Kasumi-1 (cell line): ENCODE results near the gene MSLN.

ENCODE experiments used
- DNase-seq, 2 experiments: peaks; one replicate each; lab custom pipeline; 2025; lab: John Stamatoyannopoulos, UW

The MSLN gene

GRCh38 chr16:776824-777223, 16.3 kb downstream of the MSLN start:
- DNase-seq, result no peak

- no peak for DNase-seq
Observed at GRCh38 chr16:777826-778225, 17.3 kb downstream of the MSLN start.

DNA sequence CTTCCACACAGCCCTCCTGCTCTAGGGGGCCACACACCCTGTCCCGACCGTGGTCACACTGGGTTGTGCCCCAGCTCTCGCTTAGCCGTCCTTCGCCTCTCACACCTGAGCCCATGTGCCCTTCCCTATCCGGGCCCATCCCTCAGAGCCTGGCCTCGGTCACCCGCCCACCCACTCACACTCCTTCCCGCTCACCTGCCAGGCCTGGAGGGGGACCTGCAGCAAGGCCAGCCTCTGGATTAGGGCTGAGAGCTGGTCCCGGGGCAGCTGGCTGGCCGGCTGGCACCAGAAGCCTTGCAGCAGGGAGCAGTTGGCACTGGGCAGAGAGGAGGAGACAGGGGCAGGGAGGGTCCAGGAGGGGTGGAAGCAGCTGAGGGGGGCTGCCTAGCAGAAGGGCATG, 17.9 kb downstream of the MSLN start:
- no peak for DNase-seq

GRCh38 chr16:778909-779527, 18.5 kb downstream of the MSLN start:
- no peak for DNase-seq

GRCh38 chr16:779561-779960, 19.0 kb downstream of the MSLN start:
- no peak for DNase-seq

DNA sequence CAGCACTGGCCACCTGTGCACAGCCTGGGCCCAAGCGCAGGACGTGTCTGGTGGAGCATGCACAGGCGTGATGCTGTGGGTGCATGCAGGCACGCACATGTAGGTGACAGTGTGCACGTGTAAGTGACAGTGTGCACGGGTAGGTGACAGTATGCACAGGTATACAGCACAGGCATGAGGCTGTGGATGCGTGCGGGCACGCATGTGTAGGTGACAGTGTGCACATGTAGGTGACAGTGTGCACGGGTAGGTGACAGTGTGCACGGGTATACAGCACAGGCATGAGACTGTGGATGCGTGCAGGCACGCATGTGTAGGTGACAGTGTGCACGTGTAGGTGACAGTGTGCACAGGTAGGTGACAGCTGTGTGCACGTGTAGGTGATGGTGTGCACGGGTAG, 19.8 kb downstream of the MSLN start:
- no peak for DNase-seq

GRCh38 chr16:781346-782010, 20.9 kb downstream of the MSLN start:
- no peak for DNase-seq

- DNase-seq, result no peak
Observed at GRCh38 chr16:782258-782657, 21.7 kb downstream of the MSLN start.

- no peak for DNase-seq
Observed at GRCh38 chr16:782766-783403, 22.4 kb downstream of the MSLN start.

GRCh38 chr16:783404-784161, 23.0 kb downstream of the MSLN start:
- no peak for DNase-seq

DNA sequence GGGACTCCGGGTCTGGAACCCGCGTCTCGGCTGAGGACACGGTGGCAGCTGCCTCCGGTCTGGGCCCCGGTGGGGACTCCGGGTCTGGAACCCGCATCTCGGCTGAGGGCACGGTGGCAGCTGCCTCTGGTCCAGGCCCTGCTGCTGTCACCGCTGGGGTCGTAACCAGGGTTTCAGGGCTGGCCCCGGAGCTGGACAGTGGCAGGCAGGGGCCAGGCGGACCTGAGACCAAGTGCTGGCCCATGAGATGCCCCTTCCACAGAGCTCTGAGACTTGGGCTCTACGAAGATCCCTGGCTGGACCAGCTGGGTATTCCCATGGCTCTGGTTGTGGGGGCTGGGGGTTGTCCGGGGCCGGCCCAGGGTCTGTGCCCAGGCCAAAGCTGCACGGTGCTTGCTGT, 23.9 kb downstream of the MSLN start:
- no peak for DNase-seq

DNA sequence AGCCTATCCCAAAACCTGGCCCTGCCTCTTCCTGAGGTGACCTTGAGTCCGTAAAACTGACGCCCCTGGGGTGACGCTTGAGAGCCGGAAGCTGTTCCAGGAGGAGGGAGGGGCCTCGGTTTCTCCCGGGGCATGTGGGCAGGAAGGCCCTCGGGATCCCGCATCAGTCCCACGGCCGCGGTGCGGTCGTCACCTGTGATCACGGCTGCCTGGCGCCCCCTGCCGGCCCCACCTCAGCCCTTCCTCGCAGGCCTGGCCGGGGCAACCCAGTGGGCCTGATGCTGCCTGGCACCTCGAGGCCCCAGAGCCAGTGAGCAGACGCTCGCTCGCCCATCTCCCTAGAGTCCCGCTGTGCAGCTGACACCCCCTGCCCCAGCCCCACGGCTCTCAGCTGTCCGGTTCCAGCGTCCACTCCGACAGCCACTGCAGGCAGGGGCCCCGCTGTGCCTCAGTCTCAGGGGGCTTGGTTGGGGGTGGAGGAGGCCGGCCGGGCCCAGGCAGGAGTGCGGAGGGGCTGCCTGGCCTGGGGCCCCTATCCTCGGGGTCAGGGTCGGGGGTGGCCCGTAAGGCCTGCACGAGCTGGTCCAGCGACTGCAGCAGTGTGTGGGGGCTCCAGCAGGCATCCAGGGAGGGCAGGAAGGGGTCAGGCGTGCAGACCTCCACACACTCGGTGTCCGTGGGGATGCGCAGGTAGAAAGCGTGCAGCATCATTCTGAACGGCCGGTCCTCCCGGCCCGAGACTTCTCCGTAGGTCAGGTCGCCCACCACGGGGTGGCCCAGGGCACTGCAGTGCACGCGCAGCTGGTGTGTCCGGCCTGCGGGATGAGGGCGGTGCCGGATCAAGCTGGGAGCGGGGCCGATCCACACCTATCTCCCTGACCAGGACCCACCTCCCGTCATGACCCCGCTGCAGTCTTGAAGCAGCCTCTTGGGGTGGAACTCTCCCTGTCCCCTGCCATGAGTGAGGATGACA, 25.3 kb downstream of the MSLN start:
- no peak for DNase-seq

DNA sequence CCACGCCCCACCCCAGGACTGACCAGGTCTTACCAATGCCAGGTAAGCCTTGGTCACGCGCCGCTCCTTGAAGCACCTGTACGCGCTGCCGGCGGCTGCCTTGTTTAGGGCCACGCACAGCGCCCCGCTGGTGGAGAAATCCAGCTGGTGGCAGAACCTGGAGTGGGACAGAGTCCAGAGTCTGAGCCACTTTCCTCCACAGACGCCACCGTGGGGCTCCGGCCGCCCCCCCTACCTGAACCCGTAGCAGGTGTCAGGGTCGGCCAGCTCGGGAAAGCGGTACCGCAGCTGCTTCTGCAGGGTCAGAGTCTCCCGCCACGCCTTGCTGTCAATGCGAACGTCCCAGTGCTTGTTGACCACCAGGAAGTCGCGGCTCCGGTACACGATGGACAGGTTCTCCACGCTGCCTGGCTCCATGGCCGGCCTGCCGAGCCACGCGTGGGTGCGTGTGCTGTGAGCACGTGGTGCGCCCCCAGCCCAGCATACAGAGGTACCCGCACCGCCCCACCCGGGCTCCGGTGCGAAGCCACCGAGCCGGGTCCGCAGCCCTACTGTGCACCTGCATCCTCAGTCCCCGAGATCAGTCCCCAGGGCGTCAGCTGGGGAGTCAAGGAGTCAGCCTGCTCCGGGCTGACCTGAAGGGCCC, 26.9 kb downstream of the MSLN start:
- DNase-seq, result no peak

GRCh38 chr16:787978-788398, 27.5 kb downstream of the MSLN start, which contains the start of gene RPUSD1:
RPUSD1 (minus strand) TSS chr16:788381; CDS start chr16:787737, 644 bp downstream.
- no peak for DNase-seq

DNA sequence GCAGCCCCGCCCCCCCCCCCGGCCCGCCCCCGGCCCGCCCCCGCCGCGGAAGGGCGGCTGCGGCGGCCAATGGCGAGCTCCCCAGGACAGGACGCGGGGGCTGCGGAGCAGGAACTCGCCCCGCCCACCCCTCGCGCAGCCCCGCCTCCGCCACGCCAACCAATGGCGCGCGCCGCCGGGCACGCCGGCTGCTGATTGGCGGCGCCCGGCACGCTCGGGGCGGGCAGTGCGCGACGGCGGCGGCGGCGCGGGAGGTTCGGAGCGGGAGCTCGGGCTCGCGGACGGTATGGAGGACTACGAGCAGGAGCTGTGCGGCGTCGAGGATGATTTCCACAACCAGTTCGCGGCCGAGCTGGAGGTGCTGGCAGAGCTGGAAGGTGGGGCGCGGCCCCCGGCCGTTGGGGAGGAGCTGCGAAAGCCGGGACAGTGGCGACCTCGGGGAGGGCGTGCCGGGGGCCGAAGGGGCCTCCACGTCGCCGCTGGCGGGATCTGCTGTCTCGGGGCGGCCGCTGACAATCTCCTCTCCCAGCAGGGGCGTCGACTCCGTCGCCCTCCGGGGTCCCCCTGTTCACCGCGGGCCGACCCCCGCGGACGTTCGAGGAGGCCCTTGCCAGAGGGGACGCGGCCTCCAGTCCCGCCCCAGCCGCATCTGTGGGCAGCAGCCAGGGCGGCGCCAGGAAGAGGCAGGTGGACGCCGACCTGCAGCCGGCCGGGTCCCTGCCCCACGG, 28.0 kb downstream of the MSLN start, which contains the start of gene CHTF18:
CHTF18 (plus strand) TSS at position 222 of the 728 bp plus-strand sequence; CDS start at position 287, 65 bp downstream.
- DNase-seq, result peak; percentile 53 to 58

GRCh38 chr16:789191-789850, 28.8 kb downstream of the MSLN start:
- no peak for DNase-seq

- DNase-seq, result no peak
Observed at GRCh38 chr16:790086-790485, 29.6 kb downstream of the MSLN start.

DNA sequence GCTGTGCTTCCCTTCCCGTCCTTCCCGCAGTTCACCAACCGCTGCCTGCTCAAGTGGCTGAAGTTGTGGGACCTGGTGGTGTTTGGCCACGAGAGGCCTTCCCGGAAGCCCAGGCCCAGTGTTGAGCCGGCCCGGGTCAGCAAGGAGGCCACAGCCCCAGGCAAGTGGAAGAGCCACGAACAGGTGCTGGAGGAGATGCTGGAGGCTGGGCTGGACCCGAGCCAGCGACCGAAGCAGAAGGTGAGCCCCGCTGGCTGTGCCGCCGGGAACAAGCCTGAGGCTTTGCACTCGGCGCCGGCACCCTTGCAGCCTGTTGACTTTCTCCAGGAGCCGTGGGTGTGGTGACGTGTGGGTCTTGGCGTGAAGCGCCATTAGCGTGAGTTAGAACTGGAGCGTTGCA, 30.6 kb downstream of the MSLN start:
- no peak for DNase-seq

DNA sequence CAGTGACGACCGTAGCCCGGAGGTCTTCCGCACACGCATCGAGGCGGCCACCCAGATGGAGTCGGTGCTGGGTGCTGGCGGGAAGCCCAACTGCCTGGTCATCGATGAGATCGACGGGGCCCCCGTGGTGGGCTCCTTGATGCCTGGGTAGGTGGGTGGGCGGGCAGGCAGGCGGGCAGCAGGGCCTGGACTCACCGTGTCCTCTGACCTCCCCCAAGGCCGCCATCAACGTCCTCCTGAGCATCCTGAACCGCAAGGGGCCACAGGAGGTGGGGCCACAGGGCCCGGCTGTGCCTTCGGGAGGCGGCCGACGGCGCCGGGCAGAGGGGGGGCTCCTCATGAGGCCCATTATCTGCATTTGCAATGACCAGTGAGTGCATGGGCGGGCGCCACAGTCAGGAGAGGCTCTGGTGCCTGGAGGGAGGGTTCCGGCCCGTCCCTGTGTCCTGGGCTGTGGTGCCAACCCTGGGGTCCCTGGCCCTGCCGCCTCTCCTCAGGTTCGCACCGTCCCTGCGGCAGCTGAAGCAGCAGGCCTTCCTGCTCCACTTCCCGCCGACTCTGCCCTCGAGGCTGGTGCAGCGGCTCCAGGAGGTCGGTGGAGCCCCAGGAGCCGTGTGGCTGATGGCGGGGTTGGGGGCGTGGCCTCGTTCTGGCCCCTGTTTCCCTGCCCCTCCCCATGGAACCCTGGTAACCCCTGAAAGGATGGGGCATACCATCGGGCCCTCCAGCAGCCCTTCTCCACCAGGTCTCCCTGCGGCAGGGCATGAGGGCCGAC, 31.9 kb downstream of the MSLN start:
- no peak for DNase-seq
